Measurements from ENCODE around the gene KRT34.

- no peak for TF ChIP-seq GATA2 (IDR thresholded peaks at IDR 0.05; ENCODE audit: low read depth, low read length)
- no peak for TF ChIP-seq GATA3 (IDR thresholded peaks at IDR 0.05; ENCODE audit: low read depth, low read length)
Observed at GRCh38 chr17:41351177-41351576, 30.9 kb downstream of the KRT34 start.

Data from SH-SY5Y (cell line).